Retinal pigment epithelial cell (primary cell): ENCODE measurements around the gene RGS18.
"Not testable (repeated sequence)": the region's sequence is repeated elsewhere in the genome, so short reads cannot be mapped to it uniquely, and the experiment has no call there.

Experiments used
- DNase-seq: peaks from one replicate; pipeline ENCODE4 v3.0.0-alpha.2; 2010; ENCODE audit warnings: low read depth
- H3K4me3 ChIP-seq: 2 replicates; pipeline ENCODE4 v1.5.1; 2011; ENCODE audit warnings: mild to moderate bottlenecking, low read length, control low read depth, moderate library complexity
- TF ChIP-seq, protein P1 (sequence below): conservative IDR thresholded peaks from 2 replicates; pipeline ENCODE4 v1.5.1; 2011; ENCODE audit warnings: low read depth, low read length, control low read depth, inconsistent platforms

RGS18 gene

DNA sequence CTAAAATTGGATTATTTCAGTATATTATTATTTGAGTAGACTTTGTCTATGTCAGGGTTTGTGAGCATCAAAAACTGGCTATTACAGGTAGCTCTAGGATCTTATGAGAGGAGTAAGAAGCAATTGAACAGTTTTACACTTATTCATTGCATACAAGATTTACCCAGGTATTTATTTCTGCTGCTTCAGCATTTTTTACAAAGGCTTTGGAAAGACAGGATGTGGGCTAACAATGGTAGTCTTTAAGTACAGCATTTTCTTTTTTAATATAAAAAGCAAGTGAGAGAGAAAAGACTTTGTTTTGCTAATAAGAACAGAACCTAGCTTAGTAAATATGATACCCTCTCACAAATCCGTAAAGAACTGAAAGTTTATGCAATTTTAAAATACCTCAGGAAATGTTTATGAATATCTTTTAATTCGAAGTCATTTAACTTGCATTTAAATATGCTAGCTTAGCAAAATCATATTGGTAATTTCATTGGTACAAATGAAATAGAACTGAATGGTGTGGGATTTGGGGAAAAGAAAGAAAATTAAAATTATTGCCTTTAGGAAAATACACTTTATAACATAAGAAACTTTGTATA lies 32.1 kb upstream of the RGS18 start:
- no peak for DNase-seq
- no peak overlapping the region for H3K4me3 ChIP-seq
- TF ChIP-seq, protein P1, sequence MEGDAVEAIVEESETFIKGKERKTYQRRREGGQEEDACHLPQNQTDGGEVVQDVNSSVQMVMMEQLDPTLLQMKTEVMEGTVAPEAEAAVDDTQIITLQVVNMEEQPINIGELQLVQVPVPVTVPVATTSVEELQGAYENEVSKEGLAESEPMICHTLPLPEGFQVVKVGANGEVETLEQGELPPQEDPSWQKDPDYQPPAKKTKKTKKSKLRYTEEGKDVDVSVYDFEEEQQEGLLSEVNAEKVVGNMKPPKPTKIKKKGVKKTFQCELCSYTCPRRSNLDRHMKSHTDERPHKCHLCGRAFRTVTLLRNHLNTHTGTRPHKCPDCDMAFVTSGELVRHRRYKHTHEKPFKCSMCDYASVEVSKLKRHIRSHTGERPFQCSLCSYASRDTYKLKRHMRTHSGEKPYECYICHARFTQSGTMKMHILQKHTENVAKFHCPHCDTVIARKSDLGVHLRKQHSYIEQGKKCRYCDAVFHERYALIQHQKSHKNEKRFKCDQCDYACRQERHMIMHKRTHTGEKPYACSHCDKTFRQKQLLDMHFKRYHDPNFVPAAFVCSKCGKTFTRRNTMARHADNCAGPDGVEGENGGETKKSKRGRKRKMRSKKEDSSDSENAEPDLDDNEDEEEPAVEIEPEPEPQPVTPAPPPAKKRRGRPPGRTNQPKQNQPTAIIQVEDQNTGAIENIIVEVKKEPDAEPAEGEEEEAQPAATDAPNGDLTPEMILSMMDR: no peak

DNA sequence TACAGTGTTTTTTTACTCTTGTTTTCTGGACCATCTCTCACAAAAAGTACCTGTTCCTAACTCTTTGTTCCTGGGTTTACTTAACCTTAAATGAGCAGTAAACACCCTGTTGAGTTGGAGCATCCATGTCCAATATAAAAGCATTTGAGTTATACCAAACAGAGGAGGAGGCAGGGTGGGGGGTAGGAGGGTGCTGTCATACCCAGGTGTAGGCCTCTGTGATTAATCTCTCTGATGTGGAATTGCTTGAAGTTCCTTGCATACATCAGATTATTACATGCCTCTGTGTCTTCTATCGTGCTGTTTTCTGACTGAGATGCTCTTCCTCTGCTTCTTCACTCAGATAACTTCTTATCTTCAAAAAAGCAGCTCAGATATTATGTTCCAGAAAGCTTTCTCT lies 28.1 kb upstream of the RGS18 start:
- DNase-seq: no peak
- no peak overlapping the region for H3K4me3 ChIP-seq
- TF ChIP-seq, protein P1: no peak

DNA sequence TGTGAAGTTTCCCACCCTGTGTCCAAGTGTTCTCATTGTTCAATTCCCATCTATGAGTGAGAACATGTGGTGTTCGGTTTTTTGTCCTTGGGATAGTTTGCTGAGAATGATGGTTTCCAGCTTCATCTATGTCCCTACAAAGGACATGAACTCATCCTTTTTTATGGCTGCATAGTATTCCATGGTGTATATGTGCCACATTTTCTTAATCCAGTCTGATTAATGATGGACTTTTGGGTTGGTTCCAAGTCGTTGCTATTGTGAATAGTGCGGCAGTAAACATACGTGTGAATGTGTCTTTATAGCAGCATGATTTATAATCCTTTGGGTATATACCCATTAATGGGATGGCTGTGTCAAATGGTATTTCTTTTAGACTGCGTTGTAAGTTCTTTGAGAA lies 27.4 kb upstream of the RGS18 start:
- not testable (repeated sequence) for H3K4me3 ChIP-seq, DNase-seq

DNA sequence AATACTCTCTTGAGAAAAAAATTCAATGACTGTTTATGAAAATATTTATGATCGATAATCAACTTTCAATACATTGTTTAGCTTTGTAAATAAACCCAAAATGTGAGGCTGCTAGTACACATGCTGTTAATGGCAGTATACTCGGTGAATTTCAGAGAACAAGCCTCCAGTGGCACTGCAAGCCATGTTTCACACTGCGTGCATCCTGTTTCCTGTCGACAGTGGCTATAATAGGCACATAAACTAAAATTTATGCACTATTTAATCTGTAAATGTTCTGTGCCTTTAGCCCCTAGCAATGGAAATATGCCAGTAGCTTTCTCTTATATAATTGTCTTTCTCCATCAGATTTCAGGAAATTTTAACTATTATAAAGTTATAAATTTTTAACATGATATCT lies 26.3 kb upstream of the RGS18 start:
- H3K4me3 ChIP-seq: no peak overlapping the region
- no peak for DNase-seq
- TF ChIP-seq, protein P1: no peak

DNA sequence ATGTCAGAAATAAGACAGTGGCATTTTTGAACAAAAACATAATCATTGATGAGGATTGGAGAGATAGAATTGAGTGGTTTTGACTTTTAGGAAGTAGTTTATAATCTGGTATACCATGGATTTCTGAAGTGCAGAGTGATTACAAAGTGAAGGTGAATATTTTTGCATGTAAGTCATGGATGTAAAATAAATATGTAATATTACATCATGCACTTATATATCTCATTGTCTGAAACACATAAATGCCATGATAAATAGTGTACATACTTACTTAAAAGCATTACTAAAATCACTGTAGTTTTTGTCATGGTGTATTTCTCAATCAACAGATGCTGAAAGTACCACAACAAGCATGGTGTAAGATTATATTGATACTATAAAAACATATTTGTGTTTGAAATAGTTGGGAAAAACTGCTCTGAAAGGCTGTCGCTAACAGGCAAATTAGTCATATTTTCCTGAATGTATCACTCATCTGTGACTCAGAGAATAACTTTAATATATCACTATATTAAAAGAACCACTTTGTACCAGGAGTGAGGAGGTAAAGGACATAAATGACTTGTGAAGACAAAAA lies 24.8 kb upstream of the RGS18 start:
- no peak for DNase-seq
- TF ChIP-seq, protein P1: no peak
- H3K4me3 ChIP-seq: no peak overlapping the region

DNA sequence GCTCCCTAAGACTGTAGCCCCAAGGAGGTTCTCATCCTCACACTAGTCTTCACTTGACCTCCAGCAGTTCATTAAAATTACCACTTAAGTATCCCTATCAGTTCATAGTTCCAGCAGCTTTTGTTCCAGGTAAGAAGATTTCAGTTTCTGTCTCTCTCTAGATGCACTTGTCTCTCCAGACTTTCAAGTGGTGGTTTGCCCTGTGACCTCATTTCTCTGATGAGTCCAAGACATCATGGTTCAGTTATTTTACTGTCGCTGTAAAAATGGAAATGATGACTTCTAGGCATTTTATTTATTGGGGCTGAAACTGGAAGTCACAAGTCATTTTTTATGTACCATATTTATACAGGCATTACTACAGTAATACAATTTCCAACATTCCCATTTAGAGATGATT lies 17.9 kb upstream of the RGS18 start:
- no peak for DNase-seq
- TF ChIP-seq, protein P1: no peak

DNA sequence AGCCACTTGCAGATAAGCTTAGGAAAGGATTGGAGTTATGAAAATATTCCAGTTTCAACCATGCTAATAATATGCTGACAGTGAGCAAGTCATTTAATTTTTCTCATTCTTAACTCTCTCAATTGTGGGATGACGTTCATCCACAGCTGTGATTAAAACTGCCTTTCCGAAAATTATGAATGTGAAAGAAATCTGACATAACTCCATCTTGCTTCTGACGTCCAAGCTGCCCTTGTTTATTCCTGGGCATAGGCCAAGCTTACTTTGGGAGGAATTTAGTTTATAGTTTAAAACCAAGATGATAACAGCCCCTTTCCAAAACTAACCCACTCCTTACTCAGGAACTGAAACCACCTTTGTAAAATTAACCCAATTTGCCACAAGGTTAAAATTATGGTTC lies 11.0 kb upstream of the RGS18 start:
- no peak overlapping the region for H3K4me3 ChIP-seq
- TF ChIP-seq, protein P1: no peak
- no peak for DNase-seq

More for the DNA sequence above, 17.9 kb upstream of the RGS18 start:
- H3K4me3 ChIP-seq: no peak overlapping the region

DNA sequence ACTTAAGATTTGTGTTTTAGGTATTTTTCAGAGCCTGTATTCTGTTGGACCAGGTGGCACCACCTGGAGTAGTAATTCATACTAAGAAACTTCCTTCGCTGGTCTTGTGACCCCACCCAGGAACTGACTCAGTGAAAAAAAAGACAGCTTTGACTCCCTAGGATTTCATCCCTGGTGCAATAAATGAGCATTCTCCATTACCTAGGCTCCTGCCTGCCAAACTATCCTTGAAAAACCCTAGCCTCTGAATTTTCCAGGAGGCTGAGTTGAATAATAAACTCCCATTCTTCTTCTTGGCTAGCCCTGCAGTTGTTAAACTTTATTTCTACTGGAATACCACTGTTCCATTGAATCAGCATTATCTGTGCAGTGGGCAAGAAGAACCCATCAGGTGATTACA lies 10.6 kb upstream of the RGS18 start:
- TF ChIP-seq, protein P1: no peak
- H3K4me3 ChIP-seq: no peak overlapping the region
- no peak for DNase-seq
